ENCODE data around the gene RIPPLY2.
"Not testable (repeated sequence)": the region's sequence is repeated elsewhere in the genome, so short reads cannot be mapped to it uniquely, and the experiment has no call there.

RIPPLY2 gene, protein sequence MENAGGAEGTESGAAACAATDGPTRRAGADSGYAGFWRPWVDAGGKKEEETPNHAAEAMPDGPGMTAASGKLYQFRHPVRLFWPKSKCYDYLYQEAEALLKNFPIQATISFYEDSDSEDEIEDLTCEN

DNA sequence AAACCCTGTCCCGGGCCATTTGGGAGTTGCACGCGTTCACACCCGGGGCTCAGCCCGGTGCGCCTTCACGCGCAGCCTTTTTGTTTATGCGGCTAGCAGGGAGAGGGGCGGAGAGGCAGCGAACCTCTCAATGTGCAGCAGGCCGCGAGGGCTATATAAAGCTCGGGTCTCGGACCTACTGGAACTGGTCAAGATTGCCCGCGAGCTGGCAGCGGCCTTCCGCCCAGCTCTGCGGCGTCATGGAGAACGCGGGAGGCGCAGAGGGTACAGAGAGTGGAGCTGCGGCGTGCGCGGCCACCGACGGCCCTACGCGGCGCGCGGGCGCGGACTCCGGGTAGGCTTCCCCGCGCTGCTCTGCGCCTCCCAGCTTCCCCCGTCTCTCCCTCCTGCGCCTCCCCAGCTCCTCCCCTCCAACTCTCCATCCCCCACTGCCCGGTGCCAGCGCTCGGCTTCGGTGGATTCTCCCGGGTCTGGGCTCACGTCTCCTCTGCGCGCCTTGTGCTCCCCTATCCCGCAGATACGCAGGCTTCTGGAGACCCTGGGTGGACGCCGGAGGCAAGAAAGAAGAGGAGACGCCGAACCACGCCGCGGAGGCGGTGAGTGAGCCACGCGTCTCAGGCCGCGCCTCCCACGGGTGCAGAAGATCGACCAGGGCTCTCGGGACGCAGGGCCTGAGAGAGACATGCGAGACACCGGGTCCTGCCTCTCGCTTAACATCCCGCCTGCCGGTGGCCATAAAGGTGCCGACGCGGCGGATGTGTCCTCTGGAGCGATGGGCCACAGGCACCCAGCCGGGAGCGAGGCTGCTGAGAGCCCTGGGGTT is at the start of gene RIPPLY2:
TSS of gene RIPPLY2 (plus strand) at position 183 of the 823 bp plus-strand sequence. CDS start at position 240, 57 bp downstream.
- intact Hi-C loops (cut with DNase I), result loop anchor here (2.0 to 10.0 kb wide), 3 partner anchors 145 to 1791 kb away; partner anchors contain the start of genes CEP162, SNAP91 and SYNCRIP
- peak; percentile 67 to 97 (median 80) for DNase-seq

DNA sequence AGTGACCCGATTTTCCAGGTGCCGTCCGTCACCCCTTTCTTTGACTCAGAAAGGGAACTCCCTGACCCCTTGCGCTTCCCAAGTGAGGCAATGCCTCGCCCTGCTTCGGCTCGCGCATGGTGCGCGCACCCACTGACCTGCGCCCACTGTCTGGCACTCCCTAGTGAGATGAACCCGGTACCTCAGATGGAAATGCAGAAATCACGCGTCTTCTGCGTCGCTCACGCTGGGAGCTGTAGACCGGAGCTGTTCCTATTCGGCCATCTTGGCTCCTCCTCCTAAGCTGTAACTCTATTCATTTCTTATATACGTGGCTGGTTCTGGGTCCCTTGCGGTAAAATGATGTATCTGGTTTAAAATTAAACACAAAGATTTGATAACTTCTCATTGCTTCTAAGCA is 49.7 kb upstream of the RIPPLY2 start:
- intact Hi-C loops (cut with DNase I); DNase-seq: not testable (repeated sequence)

DNA sequence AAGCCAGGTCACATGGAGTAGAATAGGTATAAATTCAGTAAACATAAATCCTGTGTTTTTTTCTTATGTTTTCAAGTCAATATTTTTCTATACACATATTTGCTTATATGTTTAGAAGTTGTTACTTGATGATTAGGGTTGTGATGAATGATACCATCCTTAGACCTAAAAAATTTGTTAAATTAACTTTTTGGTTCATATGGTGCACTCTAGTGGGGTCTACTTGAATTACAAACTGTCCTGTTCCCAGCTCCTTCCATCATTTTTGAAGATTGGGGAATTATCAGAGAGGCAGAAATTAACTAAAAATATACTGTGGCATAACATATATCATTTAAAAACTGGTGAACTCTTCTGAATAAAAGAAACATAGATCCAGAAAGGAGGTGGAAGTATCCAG is 48.3 kb upstream of the RIPPLY2 start:
- no peak for DNase-seq
- intact Hi-C loops (cut with DNase I), result no loop called here

DNA sequence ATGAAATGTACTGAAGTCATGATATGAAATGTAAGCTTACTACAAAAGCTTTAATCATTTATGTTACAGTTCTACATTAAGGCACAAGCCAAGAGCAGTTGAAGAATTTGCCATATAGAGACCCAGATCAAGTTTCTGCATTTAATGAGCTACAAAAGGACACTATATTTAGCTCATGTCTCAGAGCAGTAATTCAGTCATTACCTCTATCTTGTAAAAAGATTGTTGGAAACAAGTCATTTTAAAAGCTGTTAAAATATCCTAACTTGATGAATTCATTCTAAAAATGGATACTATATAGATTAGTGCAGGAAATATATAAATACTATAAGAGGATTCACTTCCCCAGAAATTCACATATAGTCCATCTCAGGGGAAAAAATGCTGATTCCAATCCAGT is 45.2 kb upstream of the RIPPLY2 start:
- DNase-seq, result no peak
- intact Hi-C loops (cut with DNase I), result no loop called here

DNA sequence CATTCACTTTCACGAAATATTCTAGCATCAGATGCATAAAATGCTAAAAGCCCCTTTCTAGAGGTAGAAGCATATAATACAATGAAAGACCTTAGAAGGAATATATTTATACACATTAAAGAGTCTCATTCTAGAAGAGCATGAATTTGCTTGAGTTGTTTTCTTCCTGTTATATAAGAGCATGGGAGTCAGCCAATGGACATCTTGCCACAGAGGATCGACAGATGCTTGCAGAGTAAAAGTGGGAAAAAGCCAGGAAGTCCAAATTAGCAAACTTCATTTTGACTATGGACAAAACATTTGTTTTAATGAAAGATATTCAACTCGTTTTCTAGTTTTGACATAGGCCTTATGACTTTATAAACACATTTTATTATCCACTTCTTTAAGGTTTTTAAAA is 44.2 kb upstream of the RIPPLY2 start:
- intact Hi-C loops (cut with DNase I), result no loop called here
- peak in 1 of 10 donors; percentile 5 for DNase-seq

DNA sequence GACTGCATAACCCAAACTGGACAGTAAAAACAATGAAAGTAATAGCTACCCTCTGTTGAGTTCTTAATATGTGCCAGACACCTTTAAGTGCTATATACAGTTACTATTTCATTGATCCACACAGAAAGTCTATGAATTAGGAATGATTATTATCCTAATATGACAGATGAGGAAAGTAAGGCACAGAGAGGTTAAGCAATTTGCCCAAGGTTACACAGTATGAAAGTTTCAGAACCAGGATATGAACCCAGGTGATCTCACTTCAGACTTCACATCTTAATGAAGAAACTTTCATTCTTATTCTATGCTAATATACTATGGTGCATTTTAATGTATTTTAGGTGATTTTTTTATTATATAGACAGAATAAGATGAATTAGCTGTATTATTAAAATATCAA is 40.6 kb upstream of the RIPPLY2 start:
- DNase-seq, result no peak

DNA sequence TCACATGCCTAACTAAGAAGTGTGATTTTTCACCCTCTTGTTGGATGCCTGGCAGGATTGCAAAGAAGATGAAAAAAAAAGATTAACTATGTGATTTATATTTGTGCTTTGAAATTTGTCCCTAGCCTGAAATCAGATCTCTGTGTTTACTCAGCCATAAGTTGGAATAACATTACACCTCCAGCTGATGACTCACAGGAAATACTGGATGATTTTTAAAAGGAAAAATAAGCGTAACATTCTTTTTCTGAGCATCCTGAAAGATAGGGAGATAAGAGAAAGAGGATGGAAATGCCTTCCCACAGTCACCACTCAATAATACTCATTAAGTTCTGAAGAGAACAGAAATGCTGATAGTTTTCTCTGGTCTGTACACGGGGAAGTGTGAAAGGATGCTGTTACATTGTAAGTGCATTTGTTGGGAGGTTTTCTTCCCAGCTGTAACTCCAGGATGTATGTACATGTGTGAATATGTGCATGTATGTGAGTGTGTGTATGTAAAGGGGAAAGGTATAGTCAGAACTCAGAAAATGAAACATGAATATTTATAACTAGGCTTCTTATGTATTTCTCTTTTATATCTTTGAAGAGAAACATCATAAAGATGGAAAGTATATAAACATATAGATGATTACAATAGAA is 37.4 kb upstream of the RIPPLY2 start:
- intact Hi-C loops (cut with DNase I), result no loop called here
- DNase-seq, result no peak

More for the DNA sequence above, 40.6 kb upstream of the RIPPLY2 start:
- intact Hi-C loops (cut with DNase I), result no loop called here

DNA sequence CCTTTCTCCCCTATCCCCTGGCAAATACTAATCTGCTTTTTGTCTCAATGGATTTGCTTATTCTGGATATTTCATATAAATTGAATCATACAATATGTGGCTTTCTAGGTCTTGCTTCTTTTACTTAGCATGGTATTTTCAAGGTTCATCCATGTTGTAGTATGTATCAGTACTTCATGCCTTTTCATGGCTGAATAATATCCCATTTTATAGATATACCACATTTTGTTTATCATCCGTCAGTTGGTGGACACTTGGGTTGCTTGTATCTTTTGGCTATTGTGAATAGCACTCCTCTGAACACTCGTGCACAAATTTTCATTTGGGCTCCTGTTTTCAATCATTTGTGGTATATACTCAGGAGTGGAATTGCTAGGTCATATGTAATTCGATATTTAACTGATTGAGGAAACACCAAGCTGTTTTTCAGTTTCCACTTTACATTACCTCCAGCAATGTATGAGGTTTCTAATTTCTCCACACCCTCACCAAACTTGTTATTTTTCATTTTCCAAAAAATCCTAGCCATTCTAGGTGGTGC is 30.5 kb upstream of the RIPPLY2 start:
- DNase-seq, result no peak
- intact Hi-C loops (cut with DNase I), result no loop called here

DNA sequence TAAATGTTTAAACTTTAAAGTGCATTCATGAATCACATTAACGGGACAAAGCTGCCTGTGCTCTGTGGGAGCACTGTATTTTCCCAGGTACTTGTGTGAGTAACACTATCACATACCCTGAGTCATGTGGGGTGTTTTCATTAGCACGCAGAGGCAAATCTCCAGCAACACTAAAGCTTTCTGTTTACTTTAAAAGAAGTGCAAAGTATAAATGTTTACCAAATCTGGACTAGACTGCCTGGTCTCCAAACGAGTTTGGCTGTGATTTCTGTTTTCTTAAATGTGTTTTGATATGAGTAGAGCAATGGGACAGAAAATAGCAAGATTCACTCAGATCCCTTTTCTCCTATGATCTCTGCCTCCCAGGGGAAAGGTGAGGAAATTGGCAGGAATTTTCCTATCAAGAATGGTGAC is 28.8 kb upstream of the RIPPLY2 start:
- intact Hi-C loops (cut with DNase I), result no loop called here

DNA sequence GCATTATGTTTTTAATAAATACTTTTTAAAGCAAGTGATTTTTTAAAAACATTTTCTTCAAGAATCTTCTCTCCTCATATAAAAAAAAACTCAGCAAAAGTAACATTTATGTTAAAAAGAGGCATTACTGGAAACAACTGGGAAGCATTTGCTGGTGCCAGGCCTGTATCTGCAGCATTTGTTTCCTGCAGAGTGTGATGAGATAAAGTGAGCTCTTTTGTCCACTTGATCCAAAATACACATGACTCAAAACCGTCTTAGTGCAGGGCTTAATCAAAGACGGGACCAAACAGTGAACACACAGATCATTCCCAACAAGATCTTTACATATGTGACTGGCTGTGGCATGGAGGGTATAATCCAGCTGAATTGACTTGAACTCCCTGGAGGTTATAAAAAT is 28.3 kb upstream of the RIPPLY2 start:
- DNase-seq, result no peak
- intact Hi-C loops (cut with DNase I), result no loop called here

More for the DNA sequence above, 28.8 kb upstream of the RIPPLY2 start:
- DNase-seq, result no peak

DNA sequence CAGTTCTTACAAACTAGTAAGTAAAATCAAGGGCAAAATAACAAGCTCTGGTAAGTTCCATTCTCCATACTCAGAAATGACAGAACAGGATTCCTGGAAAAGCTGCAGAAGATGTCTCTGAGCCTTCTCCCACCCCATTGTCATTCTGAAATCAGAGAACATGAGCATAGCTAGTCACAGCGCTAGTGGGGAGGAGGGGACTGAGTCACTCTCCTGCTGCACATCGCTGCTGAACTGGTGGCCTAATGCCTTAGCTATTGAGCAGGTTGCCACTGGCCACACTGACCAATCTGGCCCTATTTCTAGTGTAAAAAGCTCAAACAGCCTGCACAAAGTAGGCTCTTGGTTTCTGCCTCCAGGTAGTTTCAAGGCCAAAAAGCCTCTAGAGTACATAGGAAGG is 26.1 kb upstream of the RIPPLY2 start:
- intact Hi-C loops (cut with DNase I), result no loop called here
- no peak for DNase-seq

DNA sequence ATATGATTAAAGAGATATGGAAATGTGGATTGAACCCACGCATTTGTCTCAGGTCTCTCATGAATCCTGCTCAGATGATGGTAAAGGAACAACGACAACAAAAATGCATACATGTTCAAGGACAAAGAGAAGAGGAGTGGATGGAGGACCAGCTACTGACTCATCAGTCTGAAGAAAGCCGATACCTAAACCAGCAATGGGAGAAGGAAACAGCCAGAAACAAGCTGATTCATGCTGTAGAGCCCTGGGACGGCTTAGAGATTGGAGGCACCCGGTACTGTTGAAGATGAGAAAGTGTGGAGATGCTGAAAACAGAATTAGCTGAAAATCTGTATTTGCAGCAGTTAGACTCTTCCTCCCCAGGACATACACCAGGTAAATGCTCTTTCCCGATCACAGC is 14.4 kb upstream of the RIPPLY2 start:
- intact Hi-C loops (cut with DNase I), result no loop called here
- no peak for DNase-seq

DNA sequence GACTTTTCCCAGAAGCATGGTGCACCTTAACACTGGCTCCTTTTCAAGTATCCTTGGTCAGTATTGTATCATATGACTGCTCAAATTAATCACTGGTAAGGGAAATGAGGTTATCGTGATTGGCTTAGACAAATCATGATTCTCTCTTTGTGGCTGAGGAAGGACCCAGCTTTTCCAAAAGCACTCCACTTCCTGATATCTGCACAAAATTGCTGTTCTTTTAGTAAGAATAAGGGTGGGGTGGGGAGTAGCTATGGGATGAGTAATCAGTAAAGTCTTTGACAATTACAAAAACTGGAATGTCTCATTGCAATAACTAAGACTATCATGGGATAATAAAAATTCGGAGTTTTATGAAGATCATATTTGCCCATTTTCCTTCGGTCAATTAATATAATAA is 9.0 kb upstream of the RIPPLY2 start:
- DNase-seq, result no peak
- intact Hi-C loops (cut with DNase I), result no loop called here

DNA sequence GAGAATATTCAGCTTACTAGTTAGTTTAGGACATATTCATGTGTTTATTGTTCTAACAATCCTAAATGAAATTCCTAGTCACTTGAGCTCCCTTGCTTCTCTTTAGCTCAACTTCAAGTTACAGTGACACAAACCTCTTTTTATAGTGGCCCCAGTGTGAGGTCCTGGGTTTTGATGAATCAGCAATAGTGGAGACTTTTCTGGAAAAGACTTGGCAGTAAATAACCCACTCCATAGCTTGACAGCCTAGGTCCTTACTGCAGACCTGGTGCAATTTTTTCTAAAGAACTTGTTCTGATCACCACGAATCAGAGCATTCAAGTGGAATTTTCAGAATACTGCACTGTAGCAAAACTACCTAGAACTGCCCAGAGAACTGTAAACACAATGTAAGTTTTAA is 6.9 kb upstream of the RIPPLY2 start:
- no peak for DNase-seq
- intact Hi-C loops (cut with DNase I), result no loop called here

DNA sequence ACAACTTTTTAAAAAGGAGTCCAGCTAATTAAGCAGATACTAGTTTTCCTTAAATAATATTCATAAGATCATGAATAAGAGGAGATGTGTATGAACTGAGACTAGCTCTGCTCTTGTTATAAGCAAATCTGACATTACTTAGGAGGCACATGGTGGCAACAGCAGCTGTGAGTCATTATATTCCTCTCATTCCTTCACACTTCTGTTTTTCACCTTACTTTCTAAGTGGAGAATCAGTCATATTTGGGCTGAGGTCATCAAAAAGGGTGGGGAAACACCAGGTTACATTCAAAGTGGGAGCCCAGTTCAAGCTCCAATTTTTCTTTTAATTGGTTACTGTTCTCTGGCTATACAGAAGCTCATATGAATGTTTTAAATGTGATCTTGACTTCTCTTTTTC is 6.0 kb upstream of the RIPPLY2 start:
- intact Hi-C loops (cut with DNase I), result no loop called here
- no peak for DNase-seq

DNA sequence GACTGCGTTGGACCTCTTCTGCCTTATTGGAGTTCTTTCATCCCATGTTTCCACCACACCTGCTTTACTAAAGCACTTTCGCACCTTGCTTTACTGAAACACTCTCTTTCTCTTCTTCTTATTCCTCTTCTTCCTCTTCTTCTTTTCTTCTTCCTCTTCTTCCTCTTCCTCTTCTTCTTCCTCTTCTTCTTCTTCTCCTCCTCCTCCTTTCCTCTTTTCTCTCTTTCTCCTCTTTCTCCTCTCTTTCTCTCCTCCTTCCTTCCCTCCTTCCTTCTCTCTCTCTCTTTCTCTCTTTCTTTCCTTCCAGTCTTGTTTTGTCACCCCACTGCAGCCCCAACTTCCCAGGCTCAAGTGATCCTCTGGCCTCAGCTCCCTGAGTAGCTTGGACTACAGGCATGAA is 4.0 kb upstream of the RIPPLY2 start:
- intact Hi-C loops (cut with DNase I), result no loop called here

DNA sequence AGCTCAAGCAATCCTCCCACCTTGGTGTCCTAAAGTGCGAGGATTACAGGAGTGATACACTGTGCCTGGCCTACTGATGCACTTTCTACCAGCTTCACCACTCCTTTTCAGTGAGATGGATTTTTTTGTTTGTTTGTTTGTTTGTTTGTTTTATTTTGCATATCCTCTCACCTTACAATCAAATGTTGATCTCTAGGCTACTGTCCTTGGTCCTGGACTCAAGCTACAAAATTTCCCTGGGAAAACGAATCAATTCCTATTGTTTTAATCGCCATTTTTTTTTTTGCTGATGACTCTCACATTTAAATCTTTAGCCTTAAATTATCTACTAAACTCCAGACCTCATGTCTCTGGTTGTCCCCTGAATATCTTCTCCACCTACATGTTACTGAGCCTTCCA is 3.5 kb upstream of the RIPPLY2 start:
- DNase-seq, result no peak
- intact Hi-C loops (cut with DNase I), result loop anchor here (10.0 kb wide), 2 partner anchors 375 to 1795 kb away; partner anchors contain the start of genes CEP162 and SYNCRIP

More for the DNA sequence above, 4.0 kb upstream of the RIPPLY2 start:
- no peak for DNase-seq

DNA sequence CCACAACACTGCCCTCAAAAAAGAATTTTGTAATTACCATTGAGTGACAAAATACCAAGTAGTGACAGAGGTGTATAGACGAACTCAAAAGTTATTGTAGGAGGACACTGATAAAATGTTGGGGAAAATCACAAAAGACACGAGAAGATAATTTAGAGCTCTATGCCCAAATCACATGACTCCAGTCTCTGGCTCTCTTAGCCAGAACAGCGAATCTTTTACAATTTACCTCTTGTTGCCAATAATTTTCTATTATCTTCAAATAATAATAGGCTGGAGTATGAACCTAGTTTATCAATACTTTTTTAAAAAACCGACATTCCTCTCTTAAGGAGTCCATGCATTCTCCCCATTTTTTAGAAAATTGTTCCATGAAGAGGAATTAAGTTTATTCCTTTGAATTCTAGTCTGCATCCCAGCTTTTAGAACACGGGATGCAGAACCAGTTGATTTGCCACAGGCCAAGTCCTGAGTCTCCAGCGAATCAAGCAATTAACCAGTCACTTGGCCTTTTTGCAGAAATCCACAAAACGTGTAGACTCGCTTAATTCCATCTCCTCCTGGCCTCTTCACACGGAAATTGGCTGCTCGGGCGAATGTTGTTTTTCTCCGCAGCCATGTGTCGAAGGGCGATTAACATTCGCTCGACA is 507 bp upstream of the RIPPLY2 start:
- intact Hi-C loops (cut with DNase I), result loop anchor here (2.0 to 10.0 kb wide), 3 partner anchors 144 to 1792 kb away; partner anchors contain the start of genes CEP162, SNAP91 and SYNCRIP
- DNase-seq, result no peak

DNA sequence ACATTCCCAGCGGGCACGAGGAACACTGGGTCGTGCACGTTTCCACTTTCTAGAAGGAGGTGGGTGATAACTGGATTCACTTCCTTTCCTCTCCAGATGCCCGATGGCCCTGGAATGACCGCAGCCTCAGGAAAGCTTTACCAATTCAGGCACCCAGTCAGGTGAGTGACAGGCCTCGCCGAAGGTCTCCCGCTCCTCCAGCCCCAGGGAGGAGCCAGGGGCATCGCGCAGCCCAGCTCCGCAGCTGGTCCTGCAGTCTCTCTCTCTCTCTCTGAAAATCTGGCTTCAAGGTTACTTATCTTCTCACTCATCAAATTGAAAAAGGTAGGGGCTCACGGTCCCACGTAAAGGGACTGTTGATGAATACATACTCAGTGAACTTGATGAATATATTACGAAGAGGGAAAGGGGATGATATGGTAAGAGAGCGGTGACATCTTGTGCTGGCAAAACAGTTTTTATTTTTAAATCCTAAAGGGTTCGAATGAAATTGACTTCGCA is 891 bp downstream of the RIPPLY2 start:
- DNase-seq, result peak in 2 of 10 donors; percentile 29 to 84
- intact Hi-C loops (cut with DNase I), result loop anchor here (10.0 kb wide), 2 partner anchors 371 to 1791 kb away; partner anchors contain the start of genes CEP162 and SYNCRIP

DNA sequence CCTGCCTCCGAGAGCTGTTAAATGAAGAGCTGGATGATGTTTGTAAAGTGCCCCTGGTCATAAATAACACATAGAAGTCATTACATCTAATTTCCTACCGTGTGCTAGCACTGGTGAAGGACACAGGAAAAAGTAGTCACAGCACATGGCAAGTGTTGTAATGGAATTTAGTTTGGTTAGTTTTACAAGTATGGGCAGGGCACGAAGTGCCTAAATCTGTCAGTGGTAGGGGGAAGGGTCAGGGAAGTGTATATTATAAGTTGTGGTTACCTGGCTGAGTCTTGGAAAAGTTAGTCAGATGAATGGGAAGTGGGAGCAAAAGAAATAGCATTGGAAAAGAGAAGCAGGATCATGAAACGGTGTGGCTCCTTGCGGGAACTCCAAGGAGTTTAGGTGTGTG is 1.6 kb downstream of the RIPPLY2 start:
- intact Hi-C loops (cut with DNase I), result loop anchor here (10.0 kb wide), 2 partner anchors 370 to 1790 kb away; partner anchors contain the start of genes CEP162 and SYNCRIP

More for the DNA sequence above, 1.6 kb downstream of the RIPPLY2 start:
- DNase-seq, result no peak
